NK-92 treated with Interleukin-12 subunit alpha and Interleukin-12 subunit beta, amount 100 ng/mL, for 24 hours (cell line): Measurements from ENCODE around the gene FAIM2.

Experiments used
- DNase-seq: peaks from one replicate; lab custom pipeline; 2025; lab: John Stamatoyannopoulos, UW

Gene FAIM2

DNA sequence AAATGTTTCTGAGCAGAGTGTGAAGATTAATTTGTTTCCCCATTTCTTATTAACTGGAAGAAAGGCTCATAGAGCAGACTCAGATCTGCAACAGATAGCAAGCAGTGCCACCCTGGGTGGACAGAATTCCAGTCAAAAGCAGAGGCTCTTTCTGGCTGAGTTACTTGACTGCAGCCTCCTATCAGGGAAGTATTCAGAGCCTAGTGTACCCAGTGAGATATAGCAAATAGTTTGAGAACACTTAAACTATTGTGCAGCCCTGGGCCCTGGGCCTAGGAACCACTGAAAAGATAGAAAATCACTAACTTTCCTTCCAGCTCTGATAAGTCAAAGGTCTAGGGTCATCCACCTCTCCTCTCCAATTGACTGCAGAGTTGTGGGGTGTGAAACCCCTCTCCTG lies 35.6 kb upstream of the FAIM2 start:
- no peak for DNase-seq

DNA sequence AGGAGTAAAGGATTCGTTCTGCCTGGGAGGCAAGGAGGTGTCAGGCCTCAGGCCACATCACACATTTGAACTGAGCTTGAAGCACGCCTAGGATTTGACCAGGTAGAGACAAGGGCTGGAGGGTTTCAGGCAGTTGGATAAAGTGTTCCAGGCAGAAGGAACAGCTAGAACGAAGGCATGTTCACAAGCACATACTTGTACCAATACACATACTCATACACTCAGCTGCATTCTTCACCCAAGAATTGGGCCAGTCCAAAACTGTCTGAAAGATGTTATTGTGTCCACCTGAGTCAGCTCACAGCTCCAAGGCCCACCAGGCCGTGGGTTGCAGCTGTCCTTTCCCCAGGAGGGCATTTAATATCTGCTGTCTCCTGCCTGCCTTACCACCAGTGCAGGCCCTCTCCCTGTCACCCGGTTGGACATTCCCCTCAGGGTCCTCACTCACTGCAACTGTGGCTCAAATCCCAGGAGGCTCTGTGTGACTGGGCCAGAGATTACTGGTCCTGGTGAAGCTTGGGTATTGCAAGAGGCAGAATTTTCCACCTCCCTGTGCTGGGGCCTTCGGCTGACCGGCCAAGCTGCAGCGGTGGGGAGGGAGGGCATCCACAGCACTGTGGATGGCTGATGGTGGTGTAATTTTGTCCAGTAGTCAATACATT lies 34.1 kb upstream of the FAIM2 start:
- DNase-seq, result no peak

DNA sequence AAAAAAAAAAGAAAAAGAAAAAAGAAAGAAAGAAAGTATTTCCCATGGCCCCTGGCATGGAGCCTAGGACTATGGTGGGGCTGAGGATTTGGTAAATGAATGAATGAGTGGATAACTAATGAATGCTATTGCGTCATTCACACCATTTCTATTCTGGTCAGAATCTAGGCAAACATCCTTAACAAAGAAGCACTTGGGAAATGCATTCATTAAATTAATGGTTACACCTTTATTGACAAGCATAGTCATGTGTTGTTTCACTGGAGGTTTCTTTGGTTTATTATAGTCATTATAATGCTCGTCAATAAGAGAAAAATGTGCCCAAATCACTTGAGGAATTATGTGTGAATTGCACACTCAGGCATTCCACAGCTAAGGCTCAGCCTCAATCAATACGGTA lies 33.2 kb upstream of the FAIM2 start:
- DNase-seq, result no peak

DNA sequence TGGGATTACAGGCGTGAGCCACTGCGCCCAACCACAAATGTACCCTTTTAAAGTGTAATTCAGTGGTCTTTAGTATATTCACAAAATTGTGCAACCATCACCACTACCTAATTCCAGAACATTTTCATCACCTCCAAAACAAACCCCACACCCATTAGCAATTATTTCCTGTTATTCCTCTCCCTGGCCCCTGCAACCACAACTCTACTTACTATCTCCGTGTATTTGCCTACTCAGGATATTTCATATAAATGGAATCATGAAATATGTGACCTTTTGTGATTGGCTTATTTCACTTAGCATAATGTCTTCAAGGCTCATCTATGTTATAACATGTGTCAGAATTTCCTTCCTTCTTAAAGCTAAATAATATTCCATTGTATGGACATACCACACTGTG lies 30.8 kb upstream of the FAIM2 start:
- no peak for DNase-seq

DNA sequence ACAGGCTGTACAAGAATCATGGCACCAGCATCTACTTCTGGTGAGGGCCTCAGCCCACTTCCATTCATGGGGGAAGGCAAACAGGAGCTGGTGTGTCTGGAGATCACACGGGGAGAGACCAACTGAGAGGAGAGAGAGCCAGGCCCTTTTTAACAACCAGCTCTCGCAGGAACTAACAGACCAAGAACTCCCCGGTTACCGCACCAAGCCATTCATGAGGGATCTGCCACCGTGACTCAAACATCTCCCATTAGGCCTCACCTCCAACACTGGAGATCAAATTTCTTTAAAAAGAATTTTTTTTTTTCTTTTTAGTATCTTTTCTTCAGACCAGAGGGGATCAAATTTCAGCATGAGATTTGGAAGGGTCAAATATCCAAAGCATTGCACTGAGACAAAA lies 30.1 kb upstream of the FAIM2 start:
- DNase-seq, result no peak

DNA sequence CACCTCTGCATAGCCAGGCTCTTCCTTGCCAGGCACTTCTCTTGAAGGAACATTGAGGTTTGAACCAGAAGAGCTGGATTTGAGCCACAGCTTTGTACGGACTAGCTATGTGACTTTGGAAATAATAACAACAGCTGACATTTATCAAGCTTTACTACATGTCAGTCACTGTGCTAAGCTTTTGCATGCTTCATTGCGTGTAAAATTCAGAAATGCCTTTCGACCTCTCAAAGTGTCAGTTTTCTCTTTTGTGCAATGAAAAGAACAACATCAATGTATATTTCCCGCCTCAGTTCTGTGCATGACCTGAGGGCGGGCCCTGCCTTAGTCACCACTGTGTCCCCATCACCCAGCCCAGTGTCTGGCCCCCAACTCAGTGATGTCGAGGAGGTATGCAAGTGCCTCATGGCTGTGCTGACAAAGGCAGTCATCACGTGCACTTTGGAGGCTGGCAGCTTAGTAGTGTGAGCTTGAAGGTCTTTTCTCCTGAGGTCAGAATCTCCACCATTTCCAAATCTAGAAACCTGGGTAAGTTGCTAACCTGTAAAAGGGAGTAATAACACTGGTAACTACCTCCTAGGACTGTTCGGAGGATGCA lies 28.9 kb upstream of the FAIM2 start:
- DNase-seq, result no peak

DNA sequence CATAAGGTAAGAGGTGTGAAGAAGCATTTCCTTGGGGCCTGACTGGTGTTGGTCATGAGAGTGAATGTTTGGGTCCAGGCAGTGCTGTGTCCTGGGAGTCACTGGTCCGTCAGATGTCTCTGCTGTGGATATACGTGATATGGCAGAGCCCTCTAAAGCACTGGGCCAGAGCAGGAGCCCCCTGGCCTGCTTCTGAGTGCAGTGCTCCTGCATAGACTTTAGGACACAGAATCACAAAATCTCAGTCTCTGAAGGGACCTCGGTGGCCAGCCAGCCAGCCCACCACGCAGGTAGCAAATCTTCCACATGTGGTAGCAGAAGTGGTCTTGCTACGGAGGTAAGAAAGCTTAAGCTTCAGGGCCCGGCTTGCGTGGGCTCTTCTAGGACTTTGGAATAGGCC lies 28.3 kb upstream of the FAIM2 start:
- no peak for DNase-seq

DNA sequence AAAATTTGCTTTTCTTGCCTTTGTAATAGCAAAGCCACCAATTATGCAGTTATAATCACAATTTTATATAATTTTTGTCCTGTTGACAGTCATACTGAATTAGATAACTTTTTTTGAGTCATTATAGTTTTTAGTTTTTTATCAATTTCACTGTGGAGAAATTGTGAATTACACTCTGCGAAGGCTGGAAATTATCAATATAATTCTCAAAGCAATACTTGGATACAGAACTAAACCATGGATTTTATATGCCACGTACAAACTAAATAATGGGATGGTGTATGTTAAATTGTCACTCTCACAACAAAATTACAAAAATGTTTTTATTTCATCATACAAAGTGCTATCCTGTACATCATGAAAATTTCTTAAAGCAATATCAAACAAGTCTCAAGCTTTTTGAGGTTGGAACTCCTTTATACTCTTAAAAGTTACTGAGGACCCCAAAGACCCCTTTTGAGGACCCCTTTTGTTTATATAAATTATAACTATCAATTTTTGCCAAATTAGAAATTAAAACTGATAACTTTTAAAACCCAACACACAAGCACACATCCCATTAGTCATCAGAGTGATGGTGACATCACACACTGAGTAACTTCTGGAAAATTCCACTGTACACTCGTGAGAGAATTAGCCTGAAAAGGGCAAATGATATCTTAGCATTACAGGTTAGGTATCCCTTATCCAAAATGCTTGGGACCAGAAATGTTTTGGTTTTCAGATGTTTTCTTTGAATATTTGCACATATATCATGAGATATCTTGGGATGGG lies 27.0 kb upstream of the FAIM2 start:
- no peak for DNase-seq

DNA sequence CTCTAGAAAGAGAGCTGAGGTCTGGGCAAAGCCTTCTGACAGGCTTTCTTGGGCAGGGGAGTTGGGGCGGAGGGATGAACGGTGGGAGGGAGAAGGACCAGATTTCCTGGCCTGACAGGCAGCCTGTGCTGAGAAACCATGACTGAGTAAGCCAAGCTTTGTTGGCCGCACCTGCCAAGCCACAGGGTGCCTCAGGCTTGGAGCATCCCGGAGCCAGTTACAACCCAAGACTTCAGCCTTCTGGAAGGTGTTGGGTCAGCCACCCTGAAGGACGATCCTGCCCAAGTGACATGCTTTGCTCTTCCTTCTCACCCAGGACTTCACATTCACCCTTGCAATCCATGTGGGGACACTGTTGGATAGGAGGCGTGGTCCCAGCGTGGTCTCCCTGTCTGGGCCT lies 25.9 kb upstream of the FAIM2 start:
- DNase-seq, result no peak

DNA sequence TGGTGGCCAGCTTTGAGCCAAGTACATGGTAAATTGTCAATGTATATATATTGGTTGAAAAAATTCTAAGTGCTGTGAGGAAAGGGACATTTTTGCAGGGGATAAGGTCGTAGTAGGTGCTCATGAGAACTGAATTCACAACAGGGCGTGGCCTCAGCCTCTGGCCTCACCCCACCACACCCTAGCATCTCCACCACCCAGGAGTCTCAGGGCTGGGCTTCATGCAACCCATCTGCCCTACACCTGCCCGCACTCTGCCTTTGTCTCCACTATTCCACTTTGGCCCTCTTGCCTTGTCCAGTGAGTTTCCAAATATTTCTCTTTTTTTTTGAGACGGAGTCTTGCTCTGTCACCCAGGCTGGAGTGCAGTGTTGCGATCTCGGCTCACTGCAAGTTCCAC lies 24.8 kb upstream of the FAIM2 start:
- DNase-seq, result no peak

DNA sequence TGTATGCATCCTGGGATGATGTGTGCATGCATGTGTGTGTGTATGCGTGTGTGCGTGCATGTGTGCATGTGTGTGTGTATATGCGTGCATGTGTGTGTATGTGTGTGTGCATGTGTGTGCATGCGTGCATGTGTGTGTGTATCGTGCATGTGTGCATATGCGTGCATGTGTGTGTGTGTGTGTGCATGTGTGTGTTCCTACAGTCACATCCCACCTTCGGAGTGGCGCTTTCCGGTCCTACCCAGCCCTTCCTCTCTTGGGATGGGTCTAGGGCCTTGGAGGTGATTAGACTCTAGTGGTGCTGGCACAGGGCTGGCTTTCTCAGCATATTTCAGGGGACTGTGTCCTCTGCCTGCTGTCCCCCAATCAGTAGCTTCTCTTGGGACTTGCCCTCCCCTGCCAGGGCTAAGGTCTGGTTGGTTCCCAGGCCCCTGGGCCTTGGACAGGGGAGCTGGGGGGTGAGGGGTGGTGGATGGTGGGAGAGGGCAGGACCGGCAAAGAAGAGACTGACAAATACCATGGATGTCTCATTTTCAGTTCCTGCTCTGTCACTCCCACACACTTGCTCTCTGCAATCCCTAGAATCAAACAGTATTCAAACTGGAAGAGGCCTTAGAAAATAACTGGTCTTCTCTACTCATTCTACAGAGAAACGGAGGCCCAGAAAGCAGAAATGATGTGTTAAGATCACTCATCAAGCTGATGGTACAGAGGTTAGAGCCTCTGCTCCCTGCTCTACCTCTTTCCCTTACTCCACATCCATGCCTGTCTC lies 21.9 kb upstream of the FAIM2 start:
- DNase-seq, result no peak

DNA sequence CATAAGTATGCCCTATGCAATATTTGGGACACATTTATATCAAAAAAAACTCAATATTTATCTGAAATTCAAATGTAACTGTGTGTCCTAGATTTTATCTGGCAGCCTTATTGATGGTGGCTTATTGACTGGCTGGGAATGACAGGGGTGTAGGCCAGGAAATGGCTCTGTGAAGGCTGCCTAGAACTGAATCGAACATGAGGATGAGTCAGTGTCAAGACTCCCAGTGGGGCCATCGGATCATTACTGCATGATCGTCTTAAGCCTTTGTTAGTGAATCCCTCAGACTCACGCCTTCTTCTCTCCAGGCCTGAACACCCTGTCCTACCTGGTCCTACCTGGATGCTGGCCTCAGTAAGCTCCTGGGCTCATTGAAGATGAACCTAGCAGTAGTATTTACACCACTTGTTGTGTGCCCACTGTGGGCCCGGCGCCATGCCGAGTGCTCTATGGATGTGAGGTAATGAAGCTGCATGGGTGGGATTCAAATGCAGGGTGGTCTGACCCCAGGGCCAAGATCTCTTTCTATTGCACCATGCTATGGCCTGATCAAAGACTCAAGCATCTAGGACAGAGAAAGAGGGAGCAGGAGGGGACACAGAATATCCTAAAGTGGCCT lies 21.0 kb upstream of the FAIM2 start:
- no peak for DNase-seq

DNA sequence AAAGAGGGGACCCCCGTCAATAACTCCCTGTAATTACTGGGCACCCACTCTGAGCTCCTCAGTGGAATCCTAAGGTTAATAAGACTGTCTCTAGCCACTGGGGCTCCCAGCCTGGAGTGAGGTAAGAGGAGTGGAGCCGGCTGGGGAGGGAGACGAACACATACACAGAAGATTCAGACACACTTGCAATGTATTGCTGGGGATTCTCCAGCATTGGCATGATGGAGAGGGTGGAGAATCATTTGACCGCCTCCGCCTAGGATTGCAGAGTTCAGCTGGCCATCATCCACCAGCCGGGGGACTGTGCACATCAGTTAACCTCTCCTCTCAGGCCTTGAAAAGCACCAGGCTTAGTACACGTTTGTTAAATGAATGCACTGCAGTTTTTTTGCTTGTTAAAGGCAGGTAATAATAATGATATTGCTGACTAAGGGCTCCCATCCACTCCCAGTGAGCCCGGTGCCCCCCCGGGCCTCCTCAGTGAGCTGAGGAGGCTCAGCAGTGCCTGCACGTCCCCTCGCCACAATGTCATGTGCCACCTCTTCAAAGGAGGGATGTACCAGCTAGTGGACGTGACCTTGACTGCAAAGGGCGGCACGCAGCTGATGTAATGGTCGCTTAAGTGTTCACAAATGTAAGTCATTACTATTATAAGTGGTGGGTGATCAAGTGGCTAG lies 20.3 kb upstream of the FAIM2 start:
- no peak for DNase-seq

DNA sequence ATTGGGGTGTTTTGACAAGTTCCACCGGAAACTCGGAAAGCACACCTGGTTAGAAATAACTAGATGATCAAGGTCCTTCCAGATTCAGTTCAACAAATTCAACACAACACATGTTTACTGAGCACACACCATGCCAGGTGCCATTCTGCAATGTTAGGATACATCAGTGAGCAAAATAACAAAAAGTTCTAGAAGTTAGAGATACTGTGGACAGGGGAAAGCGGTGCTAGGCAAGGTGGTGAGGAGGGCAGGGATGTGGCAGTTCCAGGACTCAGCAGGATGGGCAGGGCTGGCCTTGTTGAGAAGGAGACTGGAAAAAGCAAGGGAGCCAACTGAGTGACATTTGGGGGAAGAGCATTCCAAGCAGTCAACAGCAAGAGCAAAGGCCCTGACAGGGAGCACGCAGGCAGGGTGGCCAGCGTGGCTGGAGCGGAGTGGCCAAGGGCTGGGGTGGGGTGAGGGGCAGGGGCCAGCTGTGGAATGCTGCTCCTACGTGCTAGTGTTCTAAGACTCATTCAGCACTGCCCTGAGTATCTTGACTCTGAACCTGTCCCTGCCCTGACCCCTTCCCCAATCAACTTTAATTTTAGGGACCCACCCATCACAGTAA lies 19.4 kb upstream of the FAIM2 start:
- no peak for DNase-seq

DNA sequence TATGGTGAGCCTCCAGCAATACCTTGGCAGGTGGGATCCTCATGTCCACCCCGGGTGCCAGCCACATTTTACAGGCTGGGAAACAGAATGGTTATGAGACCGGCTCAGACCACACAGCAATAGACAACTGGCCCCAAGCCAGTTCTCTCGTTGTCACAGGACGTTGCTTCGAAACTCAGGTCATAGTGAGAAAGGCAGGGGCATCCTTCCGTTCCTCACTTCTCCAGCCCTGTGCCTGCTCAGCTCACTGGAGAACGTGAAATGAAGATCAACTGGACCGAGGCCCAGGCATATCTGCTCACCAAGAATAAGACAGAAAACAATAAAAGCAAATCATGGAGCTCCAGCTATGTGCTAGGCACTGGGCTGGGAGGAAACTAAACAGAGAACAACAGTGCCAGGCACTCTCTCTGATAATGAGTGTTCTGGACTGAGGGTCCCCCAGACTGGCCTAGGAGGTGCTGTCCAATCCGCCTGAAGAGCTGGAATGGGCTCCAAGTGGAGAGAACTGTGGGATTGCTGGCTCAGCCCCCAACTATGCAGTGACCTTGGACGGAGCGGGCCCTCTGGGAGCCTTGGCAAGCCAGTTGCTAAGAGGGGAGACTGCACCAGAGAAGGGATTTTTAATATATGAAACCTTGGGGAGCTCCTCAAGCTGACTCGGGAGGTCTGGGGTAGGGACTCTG lies 18.8 kb upstream of the FAIM2 start:
- DNase-seq, result no peak

DNA sequence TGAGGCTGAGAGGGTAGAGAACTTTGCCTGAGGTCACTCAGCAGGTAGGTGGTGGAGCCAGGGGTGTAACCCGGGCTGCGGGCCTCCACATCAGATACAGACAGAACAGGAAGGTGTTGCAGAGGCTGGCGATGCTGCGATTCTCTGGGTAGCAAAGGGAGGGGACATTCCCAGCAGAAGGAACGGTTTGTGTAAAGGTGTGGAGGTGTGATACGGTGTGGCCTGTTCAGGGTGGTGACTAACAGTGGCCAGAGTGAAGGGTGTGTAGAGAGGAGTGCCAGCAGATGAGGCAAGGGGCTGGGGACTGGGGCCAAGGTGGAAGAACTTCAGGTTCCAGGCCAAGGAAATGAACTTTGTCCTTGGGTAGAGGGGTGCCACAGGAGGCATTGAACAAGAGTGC lies 18.2 kb upstream of the FAIM2 start:
- no peak for DNase-seq

DNA sequence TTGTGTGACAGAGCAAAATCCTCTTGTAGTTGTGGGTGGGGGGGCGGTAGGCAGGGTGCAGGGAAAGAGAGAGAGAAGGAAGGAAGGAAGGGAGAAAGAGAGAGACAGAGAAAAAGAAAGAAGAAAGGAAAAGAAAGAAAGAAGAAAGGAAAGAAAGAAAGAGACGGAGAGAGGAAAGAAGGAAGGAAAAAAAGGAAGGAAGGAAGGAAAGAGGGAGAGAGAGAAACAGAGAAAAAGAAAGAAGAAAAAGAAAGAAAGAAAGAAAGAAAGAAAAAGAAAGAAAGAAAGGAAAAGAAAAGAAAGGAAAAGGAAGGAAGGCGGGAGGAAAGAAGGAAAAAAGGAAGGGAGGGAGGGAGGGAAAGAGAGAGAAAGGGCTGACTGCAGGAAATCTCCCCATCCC lies 17.6 kb upstream of the FAIM2 start:
- DNase-seq, result no peak

DNA sequence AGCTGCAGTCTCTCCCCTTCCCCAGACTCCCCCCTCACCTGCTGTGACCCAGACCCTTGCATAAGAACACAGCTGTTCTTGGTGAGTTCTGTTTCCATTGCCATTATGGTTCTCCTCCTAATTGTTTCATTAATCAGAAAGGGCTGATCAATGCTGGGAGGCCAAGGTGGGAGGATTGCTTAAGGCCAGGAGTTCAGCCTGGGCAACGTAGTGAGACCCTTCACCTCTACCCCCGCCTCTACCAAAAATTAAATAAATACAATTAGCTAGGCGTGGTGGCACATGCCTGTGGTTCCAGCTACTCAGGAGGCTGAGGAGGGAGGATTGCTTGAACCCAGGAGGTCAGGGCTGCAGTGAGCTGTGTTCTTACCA lies 17.2 kb upstream of the FAIM2 start:
- DNase-seq, result no peak

DNA sequence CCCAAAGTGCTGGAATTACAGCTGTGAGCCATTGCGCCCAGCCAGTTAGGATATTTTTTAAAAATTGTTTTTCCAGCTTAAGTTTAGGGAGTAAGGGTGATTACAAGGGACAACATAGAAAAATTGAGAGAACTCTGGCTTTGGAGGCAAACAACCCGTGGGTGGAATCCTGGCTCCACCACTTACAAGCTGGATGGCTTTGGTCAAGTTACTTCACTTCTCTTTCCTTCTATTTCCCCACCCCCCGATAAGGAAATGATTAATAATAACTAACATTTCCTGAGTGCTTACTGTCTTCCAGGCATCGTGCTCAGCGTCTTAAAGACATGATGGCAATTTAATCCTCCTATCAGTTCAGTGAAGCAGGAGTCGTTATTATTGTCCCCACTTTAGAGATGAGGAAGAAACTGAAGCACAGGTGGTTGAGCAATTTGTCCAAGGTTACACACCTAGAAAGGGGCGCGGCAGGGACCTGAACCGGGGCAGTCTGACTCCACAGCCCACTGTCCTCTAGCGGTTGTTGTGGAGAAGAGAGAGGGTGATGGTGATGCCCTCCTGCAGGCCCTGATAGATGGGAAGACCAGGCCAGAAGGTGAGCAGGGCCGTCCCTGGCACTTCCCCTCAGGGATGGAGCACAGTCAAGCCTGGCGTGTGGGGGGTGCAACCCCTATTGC lies 16.7 kb upstream of the FAIM2 start:
- DNase-seq, result no peak

DNA sequence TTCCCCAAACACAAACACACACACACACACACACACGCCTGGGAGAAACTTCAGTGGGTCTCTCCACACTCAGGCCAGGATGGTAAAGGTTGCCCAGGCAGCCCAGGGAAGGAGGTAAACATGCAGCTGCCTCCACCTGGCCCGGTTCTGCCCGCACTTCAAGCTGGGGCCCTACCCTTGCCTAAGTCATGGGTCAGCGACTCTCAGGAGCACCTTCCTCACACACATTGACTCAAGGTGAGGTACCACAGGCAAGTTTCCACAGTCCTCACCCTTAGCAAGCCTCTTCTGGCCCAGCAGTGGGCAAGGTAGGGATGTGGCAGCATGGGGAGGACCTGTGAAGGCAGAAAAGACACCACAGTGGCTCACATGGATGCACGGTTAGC lies 14.1 kb upstream of the FAIM2 start:
- DNase-seq, result no peak
